GM12874 (cell line): ENCODE measurements around the gene IRGQ.
A peak's percentile ranks its signal among the peaks of the same experiment; 100 is the strongest.

Experiments
- TF ChIP-seq, protein P1 (sequence below): IDR thresholded peaks from 2 replicates; pipeline ENCODE4 v1.5.1; 2011; ENCODE audit warnings: low read depth, mild to moderate bottlenecking, control low read depth, low read length, moderate library complexity; ENCODE audit not compliant: insufficient read depth

Gene IRGQ

GRCh38 chr19:43555185-43555770 is 40.7 kb downstream of the IRGQ start:
- TF ChIP-seq, protein P1, sequence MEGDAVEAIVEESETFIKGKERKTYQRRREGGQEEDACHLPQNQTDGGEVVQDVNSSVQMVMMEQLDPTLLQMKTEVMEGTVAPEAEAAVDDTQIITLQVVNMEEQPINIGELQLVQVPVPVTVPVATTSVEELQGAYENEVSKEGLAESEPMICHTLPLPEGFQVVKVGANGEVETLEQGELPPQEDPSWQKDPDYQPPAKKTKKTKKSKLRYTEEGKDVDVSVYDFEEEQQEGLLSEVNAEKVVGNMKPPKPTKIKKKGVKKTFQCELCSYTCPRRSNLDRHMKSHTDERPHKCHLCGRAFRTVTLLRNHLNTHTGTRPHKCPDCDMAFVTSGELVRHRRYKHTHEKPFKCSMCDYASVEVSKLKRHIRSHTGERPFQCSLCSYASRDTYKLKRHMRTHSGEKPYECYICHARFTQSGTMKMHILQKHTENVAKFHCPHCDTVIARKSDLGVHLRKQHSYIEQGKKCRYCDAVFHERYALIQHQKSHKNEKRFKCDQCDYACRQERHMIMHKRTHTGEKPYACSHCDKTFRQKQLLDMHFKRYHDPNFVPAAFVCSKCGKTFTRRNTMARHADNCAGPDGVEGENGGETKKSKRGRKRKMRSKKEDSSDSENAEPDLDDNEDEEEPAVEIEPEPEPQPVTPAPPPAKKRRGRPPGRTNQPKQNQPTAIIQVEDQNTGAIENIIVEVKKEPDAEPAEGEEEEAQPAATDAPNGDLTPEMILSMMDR, result peak; percentile 91

GRCh38 chr19:43554317-43554895 is 41.5 kb downstream of the IRGQ start:
- TF ChIP-seq, protein P1, result no peak

DNA sequence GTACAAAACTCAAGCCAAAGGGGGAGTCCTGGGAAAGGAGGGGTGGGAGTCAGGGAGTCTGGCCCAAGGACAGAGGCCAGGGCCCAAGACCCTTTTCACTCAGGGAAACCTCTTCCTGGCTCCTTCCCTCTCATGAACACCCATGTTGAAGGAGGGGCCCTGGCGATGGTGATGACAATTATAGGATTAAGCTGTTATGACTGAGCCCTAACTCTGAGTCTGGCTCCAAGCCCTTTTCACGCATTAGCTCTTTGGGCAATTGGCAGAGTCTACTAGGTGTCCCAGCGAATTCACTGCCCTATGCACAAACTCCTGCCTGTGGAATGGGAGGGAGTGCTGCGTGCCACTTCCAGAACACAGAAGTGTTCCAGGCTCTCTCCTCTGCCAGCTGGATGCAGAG is 42.3 kb downstream of the IRGQ start:
- TF ChIP-seq, protein P1, result no peak

- TF ChIP-seq, protein P1, result no peak
Observed at GRCh38 chr19:43552616-43553015, 43.3 kb downstream of the IRGQ start.

- TF ChIP-seq, protein P1, result no peak
Observed at GRCh38 chr19:43552198-43552450, 43.8 kb downstream of the IRGQ start.

- TF ChIP-seq, protein P1, result no peak
Observed at GRCh38 chr19:43551399-43552197, 44.3 kb downstream of the IRGQ start.

- TF ChIP-seq, protein P1, result no peak
Observed at GRCh38 chr19:43548706-43549105, 47.2 kb downstream of the IRGQ start.
